GM18867 (cell line): Measurements from ENCODE around the gene SMIM28.

Experiments used
- ATAC-seq: cut with Tn5 transposase; IDR thresholded peaks from one replicate; pipeline ENCODE4 v1.9.1; 2021; ENCODE audit warnings: mild to moderate bottlenecking, moderate library complexity; ENCODE audit not compliant: unreplicated experiment

The SMIM28 gene

GRCh38 chr6:138372711-138373463 lies 4.8 kb upstream of the SMIM28 start:
- no peak for ATAC-seq

GRCh38 chr6:138374230-138374629 lies 3.5 kb upstream of the SMIM28 start:
- ATAC-seq: no peak

- ATAC-seq: no peak
Observed at GRCh38 chr6:138374815-138375214, 2.9 kb upstream of the SMIM28 start.

- no peak for ATAC-seq
Observed at GRCh38 chr6:138377042-138377441, 663 bp upstream of the SMIM28 start.

- no peak for ATAC-seq
Observed at GRCh38 chr6:138378463-138378862, 758 bp downstream of the SMIM28 start.

- ATAC-seq: no peak
Observed at GRCh38 chr6:138382498-138383265, 5.0 kb downstream of the SMIM28 start.

GRCh38 chr6:138383776-138384175 lies 6.1 kb downstream of the SMIM28 start:
- ATAC-seq: no peak

GRCh38 chr6:138386897-138387296 lies 9.2 kb downstream of the SMIM28 start:
- ATAC-seq: no peak

GRCh38 chr6:138387577-138388368 lies 10.1 kb downstream of the SMIM28 start:
- no peak for ATAC-seq

GRCh38 chr6:138389551-138389950 lies 11.8 kb downstream of the SMIM28 start:
- no peak for ATAC-seq

GRCh38 chr6:138393871-138394783 lies 16.4 kb downstream of the SMIM28 start:
- ATAC-seq: no peak

- no peak for ATAC-seq
Observed at GRCh38 chr6:138396709-138397108, 19.0 kb downstream of the SMIM28 start.

- ATAC-seq: no peak
Observed at GRCh38 chr6:138397128-138398122, 19.7 kb downstream of the SMIM28 start.

- ATAC-seq: no peak
Observed at GRCh38 chr6:138400326-138400725, 22.6 kb downstream of the SMIM28 start.

- ATAC-seq: no peak
Observed at GRCh38 chr6:138401960-138402837, 24.5 kb downstream of the SMIM28 start.

- ATAC-seq: no peak
Observed at GRCh38 chr6:138402838-138403187, 25.1 kb downstream of the SMIM28 start.

- peak; percentile 5 for ATAC-seq
Observed at GRCh38 chr6:138403324-138403800, 25.7 kb downstream of the SMIM28 start.
